Posterior cingulate gyrus (tissue), 11 donors: ENCODE data around the gene CCNG1.
"Not testable (repeated sequence)": the region's sequence is repeated elsewhere in the genome, so short reads cannot be mapped to it uniquely, and the experiment has no call there.

Source experiments
- DNase-seq, 10 donors: peaks; one replicate each; pipeline versions ENCODE4 v3.0.0 to v3.0.0-alpha.2; 2020 to 2021; ENCODE audit warnings: mixed read lengths in 3 of 10
- intact Hi-C: fragments of 100-400 bp; cut with DNase I; formaldehyde crosslinking; loops from one replicate; pipeline ENCODE4 v1.15.1; 2023

CCNG1 gene

DNA sequence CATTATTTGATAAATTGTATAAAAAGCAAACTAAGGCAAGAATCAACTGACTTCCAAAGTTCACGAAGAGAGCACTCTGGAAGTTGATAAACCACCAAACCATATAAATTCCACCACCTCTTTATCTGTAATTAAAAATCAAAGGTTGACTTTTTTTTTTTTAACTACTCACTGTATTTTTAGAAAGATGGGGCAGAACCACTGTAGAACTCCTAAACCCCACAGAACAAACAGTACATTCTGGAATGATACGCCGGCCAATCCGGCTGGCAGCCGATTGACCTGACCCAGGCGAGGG lies 435 bp upstream of the CCNG1 start:
- DNase-seq = no peak
- intact Hi-C loops = no loop called here

DNA sequence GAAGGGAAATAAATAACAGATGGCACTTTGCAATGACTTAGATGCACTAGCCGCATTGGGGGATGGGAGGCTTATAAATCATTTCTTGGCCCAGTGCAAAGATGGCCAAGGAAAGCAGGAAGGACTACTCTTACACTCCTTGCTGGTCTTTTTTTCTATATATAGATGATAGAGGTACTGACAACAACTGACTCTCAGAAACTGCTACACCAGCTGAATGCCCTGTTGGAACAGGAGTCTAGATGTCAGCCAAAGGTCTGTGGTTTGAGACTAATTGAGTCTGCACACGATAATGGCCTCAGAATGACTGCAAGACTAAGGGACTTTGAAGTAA lies 1.7 kb downstream of the CCNG1 start:
- DNase-seq = no peak
- intact Hi-C loops = loop anchor here (2.0 kb wide), 1 partner anchor 18 kb away; no protein-coding TSS in a partner anchor

DNA sequence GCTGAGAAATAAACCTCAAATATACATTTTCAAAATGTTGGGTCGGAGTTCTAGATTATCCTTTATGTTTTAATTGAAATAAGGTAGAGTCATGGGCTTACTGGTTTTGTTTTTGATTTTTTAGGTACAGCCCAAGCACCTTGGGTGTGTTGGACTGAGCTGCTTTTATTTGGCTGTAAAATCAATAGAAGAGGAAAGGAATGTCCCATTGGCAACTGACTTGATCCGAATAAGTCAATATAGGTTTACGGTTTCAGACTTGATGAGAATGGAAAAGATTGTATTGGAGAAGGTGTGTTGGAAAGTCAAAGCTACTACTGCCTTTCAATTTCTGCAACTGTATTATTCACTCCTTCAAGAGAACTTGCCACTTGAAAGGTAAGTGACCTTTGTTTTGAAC lies 3.6 kb downstream of the CCNG1 start:
- intact Hi-C loops = no loop called here
- no peak for DNase-seq

DNA sequence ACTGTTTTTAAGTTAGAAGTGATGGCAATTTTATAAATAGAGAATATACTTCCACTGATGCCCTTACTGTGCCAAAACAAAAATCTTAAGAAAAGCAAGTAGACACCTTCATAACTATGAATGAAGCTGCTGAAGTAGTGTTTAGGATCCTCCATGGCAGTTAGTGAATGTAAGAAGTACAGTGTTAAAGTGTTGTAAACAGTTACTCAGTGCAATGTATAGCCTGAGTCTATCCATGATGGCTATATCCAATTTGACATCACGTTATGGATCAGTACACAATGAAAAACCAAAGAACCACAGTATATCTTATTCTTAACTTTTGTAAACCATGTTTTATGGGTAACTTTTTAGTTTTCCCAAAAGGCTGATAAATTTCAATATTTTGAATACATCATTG lies 7.1 kb downstream of the CCNG1 start:
- intact Hi-C loops = no loop called here
- DNase-seq = no peak

DNA sequence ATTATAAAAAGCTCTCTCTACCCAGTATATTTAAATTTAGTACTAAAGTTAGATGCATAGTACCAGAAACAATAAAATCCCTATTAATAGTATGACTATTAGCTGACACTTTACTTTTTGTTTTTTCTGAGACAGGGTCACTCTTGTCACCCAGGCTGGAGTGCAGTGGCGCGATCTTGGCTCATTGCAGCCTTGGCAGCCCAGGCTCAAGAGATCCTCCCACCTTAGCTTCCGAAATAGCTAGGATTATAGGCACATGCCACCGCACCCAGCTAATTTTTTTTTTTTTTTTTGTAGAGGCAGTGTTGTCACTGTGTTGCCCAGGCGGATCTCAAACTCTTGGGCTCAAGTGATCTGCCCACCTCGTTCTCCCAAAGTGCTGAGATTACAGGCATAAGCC lies 8.0 kb downstream of the CCNG1 start:
- intact Hi-C loops = no loop called here
- no peak for DNase-seq

DNA sequence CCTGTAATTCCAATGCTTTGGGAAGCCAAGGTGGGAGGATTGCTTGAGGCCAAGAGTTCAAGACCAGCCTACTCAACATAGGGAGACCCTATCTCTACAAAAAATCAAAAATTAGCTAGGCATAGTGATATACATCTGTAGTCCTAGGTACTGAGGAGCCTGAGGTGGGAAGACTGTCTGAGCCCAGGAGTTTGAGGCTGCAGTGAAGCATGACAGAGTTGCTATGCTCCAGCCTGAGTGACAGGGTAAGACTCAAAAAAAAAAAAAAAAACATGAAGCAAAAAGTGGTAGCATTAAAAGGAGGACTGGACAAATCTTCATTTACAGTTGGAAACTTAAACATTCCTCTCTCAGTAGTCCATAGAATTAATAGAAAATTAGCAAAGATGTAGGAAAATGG lies 9.8 kb downstream of the CCNG1 start:
- DNase-seq = no peak
- intact Hi-C loops = no loop called here

DNA sequence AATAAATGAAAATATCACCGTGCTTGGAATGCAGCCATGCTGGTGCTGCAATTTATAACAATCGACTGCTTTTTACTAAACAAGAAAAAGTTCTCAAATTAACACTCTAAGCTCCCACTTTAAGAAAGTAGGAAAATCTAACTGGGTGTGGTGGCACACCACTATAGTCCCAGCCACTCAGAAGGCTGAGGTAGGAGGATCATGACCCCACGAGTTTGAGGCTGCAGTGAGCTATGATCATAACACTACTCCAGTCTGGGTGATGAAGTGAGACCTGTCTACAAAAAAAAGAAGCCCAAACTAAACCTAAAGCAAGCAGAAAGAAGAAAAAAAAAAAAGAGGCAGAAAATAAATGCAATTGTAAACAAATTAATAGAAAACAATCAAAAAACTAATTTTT lies 10.5 kb downstream of the CCNG1 start:
- intact Hi-C loops = no loop called here
- DNase-seq = no peak

DNA sequence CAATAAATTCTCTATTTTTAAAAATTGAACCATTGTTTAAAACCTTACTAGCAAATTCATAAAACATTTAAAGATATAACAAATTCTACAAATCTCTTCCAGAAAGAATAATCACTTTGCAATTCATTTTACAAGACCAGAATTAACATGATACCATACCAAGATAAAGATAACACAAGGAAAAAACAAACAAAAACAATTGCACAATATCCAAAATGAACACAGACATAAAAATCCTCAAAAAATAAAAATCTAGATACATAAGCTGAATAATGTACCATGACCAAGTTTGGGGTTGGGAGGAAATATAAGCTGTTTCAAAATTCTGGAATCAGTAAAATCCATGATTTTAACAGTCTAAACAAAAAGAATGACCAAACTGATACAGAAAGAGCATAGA lies 11.1 kb downstream of the CCNG1 start:
- intact Hi-C loops = no loop called here
- no peak for DNase-seq

DNA sequence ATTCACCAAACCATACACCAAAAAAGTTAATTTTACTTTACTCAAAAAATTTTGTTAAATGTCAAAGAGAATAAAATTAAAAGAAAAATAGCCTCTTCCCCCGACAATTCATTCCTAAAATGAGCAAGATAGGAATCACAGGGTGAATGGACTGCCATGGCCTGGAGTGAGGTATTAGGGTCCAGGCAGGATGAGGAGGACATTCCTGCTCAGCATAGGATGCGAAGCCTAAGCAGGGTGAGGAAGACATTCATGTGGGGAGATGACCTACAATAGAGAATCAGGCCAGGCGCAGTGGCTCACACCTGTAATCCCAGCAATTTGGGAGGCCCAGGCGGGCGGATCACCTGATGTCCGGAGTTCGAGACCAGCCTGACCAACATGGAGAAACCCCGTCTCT lies 14.1 kb downstream of the CCNG1 start:
- intact Hi-C loops = no loop called here
- peak in 1 of 10 donors; percentile 79 for DNase-seq

DNA sequence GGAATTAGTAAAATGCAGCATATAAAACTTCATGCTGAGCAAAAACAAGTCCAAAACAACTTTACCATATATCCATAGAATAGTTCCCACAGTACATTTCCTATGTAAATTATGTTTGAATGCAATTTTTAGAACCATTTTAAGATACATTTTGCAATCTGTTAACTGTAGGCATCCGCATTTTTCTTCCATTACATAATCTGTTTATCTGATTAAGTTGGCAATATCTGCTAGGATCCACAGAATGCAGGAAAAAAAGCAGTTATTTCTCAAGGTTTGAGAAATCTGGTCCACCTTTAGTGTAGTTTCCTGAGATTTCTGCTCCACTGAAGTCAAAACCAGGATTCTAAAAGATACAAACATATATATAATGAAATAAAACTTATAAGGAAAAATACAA lies 16.3 kb downstream of the CCNG1 start:
- intact Hi-C loops = no loop called here
- no peak for DNase-seq

DNA sequence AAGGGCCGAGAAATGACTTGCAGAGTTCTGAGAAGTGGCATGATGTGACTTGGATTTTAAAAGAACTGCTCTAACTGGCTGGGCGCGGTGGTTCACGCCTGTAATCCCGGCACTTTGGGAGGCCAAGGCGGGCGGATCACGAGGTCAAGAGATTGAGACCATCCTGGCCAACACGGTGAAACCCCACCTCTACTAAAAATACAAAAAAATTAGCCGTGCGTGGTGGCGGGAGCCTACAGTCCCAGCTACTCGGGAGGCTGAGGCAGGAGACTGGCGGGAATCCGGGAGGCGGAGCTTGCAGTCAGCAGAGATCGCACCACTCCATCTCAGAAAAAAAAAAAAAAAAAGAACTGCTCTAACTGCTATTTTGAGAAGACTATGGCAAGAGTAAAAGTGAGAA lies 18.0 kb downstream of the CCNG1 start:
- intact Hi-C loops = not testable (repeated sequence)
- DNase-seq = peak in 1 of 10 donors; percentile 67

DNA sequence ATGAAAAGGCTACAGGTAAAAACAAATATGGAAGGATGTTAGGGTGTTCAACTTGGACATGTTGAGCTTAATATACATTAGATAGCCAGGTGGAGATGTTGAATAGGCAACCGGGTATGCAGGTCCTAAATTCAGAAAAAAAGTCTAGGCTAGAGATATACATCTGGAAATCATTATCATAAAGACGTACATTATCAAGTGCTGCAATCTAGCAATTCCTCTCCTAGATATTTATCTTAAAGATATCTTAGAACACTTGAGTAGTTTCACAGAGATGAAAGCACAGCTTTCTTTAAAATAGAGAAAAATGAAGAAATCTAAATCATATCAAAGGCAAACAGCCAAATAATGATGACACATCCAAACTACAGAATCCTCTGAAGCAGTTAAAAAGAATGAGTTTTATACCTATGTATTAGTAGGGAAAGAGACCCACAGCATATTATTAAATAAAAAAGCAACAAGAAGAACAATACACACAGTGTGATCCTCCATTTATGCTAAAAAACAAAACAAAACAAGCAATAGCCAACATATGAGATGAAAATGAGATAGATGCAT lies 18.7 kb downstream of the CCNG1 start:
- intact Hi-C loops = loop anchor here (2.0 kb wide), 1 partner anchor 17 kb away; no protein-coding TSS in a partner anchor
- no peak for DNase-seq

DNA sequence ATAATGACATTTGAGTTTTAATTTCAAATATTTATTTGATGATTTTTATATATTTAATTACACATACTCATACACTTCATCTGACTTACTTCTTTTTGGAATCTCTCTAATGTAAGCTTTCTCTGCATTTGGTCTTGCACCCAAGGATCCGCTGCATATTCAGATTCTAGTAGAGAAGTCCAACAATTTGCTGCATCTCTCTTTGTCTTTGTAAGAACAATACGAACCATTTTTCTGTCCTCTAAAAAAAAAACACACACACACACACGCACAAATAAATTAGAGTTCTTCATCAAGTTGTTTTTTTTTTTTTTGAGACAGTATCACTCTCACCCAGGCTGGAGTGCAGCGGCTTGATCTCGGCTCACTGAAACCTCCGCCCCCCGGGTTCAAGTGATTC lies 19.4 kb downstream of the CCNG1 start:
- intact Hi-C loops = loop anchor here (2.0 kb wide), 1 partner anchor 18 kb away; no protein-coding TSS in a partner anchor
- DNase-seq = peak in 1 of 10 donors; percentile 63

DNA sequence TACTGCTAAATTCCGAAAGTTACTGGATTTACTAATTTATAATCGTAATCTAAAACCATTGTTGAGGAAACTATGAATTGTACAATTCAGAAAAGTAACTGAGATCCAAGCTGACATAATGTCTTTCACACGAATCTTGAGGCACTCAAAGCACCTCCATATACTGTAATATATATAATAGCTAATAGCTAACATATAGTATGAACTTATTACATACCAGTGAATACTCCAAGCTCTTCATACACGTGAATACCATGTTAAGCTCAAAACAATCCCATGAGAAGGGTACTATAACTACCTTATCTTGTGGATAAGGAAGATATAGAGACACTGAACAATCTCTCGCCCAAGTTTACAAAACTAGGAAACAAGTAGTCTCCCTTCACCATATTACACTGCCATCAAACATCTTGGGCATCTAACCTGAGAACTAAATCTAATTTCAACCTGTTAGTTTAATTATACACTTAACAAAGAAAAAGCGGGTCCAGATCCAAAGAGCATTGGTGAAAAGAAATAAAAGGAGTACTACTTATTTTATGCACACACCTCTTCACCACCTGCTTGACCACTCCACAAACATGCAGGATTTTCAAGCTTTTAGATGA lies 21.5 kb downstream of the CCNG1 start:
- DNase-seq = no peak
- intact Hi-C loops = no loop called here

DNA sequence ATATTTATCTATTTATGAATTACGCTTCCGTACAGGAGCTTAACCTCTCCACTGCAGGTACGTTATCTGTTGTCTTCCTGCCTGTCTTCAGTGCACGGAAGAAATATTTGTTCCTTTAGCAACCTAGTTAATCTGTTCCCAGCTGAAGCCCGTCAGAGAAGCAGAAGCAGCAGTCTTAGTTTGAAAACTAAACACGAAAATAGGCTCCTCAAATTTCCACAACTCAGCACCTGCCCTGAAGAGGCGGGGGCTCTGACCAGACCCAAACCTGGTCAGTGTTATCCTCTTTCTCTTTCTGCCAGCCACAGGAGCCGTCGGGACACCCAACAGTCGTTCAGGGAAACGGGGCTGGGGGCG lies 22.0 kb downstream of the CCNG1 start:
- intact Hi-C loops = no loop called here
- no peak for DNase-seq

DNA sequence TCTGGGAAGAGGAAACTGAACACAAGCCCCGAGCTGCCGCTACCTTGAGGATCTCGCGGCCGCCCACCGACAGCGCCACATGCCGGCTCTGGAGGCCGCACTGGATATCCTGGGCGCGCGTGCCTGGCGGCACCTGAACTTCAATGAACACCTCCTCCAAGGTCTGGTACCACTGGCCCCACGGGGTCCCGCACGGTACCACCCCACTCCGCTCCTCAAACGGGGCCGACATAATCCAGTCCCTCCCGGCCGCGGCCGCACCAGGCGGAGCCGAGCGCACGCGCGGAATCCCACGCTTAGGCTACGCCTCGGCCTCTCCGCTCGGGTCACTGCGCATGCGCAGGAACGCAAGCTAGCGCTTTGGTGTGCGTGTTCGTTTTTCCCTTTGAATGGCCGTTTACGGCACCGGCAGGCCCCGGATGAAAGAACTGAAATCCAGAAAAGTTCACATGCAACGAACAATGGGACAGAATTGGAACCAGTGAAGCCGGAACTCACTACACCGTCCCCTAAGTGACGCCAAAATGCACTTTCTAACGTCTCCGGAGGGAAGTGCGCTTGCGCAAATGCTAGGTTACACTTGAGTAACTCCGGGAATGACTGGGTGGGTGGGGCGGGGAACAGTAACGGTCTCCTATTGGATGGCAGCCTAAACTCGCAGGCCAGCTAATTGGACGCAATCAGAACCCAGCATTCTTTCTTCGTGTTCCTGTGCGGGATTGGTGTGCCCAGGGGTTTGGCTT lies 22.6 kb downstream of the CCNG1 start, which contains the start of gene NUDCD2:
Gene NUDCD2 (minus strand): TSS at position 284 of the 743 bp plus-strand sequence. CDS start 52 bp downstream, at position 232.
- DNase-seq = peak; percentile 90 to 99 (median 95)
- intact Hi-C loops = loop anchor here (1.0 kb wide), 1 partner anchor 45 kb away; the partner anchor contains the start of gene MAT2B

DNA sequence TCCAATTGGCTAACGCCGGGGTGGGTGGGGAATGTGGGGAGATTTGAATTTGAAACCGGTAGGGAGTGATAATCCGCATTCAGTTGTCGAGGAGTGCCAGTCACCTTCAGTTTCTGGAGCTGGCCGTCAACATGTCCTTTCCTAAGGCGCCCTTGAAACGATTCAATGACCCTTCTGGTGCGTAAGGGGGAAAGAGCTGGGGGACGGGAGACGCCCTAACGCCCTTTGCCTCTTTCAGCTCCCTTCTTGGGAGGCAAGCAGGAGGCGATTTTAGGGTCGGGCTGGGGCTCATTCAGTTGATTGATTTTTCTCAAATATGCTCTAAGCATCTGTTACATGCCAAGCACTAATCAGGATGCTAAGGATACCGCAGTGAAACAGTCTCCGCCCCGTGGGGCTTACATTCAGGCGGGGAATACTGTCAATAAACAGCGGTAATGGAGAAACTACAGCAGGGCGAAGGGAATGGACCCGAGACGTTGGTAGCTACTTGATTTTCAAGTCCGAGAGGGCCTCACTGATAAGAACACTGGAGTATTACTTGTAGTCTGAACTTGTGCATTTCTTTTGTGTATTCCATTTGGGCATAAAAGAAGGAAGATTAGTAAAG lies 23.3 kb downstream of the CCNG1 start, which contains the start of gene HMMR:
Gene HMMR (plus strand): TSS at position 71 of the 610 bp plus-strand sequence. CDS start 61 bp downstream, at position 132.
- intact Hi-C loops = loop anchor here (1.0 kb wide), 1 partner anchor 45 kb away; the partner anchor contains the start of gene MAT2B
- DNase-seq = no peak

DNA sequence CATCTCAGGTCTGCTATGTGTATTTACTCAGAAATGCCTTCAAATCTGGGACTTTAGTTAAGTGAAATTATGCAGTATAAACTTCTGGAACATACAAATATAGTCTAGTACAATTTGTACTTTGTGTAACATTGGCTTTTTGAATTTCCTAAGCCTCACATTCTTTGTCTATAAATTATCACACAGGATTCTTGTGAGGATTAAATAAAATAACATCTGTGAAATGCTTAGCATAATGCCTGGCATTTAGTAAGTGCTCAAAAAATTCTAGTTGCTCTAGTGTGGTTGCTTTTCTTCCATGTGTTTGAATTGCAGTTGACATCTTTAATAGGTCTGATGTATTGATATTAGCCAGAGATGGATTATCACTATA lies 25.7 kb downstream of the CCNG1 start:
- intact Hi-C loops = no loop called here
- DNase-seq = no peak

DNA sequence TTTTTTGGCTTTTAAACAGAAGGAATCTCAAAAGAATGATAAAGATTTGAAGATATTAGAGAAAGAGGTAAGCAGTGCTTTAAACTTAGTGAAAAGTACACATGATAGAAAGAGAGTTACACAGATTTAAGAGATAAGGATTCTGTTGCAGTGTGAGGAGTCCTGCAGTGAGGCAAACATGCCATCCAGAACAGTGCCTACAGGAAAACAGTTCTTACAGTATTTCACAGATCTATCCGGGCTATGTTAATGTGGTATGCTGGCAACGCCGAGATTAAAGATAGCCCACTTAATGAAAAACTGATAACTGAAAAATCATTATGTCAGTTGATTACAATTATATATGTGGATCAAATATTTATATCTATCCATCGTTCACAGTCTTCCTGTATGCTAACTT lies 30.3 kb downstream of the CCNG1 start:
- no peak for DNase-seq
- intact Hi-C loops = no loop called here

DNA sequence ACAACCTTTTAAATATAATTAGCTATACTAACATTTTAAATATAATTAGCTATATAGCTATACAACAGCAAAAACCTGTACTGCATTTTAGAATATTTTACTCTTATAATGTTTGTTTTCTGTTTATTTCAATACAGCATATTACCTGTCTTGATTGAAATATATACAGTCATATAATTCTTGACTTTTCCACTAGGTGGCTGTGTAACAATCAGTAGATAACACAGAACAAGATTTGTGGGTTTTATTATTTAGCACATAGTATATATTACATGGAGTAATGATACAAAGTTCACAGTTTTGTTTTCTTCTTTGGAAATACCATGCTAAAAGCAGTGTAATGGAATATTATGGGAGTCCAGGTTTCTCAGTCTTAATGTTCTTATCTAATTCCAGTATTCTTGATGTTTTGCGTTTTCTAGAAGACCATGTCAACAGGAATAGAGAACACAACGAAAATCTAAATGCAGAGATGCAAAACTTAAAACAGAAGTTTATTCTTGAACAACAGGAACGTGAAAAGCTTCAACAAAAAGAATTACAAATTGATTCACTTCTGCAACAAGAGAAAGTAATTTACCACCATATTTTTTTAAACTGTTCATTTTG lies 36.3 kb downstream of the CCNG1 start:
- DNase-seq = no peak
- intact Hi-C loops = no loop called here

DNA sequence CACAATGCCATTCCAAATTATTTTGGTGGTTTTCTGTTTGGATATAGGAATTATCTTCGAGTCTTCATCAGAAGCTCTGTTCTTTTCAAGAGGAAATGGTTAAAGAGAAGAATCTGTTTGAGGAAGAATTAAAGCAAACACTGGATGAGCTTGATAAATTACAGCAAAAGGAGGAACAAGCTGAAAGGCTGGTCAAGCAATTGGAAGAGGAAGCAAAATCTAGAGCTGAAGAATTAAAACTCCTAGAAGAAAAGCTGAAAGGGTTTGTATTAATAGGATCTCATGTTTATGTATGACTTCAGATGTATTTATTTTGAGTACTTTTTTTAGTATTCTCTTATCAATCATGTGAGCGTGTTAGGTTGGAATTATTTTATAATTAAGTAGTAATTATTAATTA lies 38.0 kb downstream of the CCNG1 start:
- intact Hi-C loops = no loop called here
- DNase-seq = no peak
